Inflammatory macrophage treated with lipopolysaccharide for 1 hour (primary cell): ENCODE data around the gene PLEKHA4.
A peak's percentile ranks its signal among the peaks of the same experiment; 100 is the strongest.
"Not testable (repeated sequence)": the region's sequence is repeated elsewhere in the genome, so short reads cannot be mapped to it uniquely, and the experiment has no call there.

Source experiments
- DNase-seq, 2 donors: peaks; one replicate each; pipeline ENCODE4 v3.0.0-alpha.2; 2020 to 2022

The PLEKHA4 gene

GRCh38 chr19:48795685-48796070, 72.7 kb downstream of the PLEKHA4 start:
- DNase-seq = no peak

- DNase-seq = peak; percentile 87 to 94
These were observed 73.2 kb downstream of the PLEKHA4 start for GRCh38 chr19:48795055-48795684.

GRCh38 chr19:48794291-48794690, 74.1 kb downstream of the PLEKHA4 start:
- DNase-seq = no peak

GRCh38 chr19:48793271-48793670, 75.1 kb downstream of the PLEKHA4 start:
- DNase-seq = no peak

- not testable (repeated sequence) for DNase-seq
These were observed 81.1 kb downstream of the PLEKHA4 start for GRCh38 chr19:48787331-48787730.
